ENCODE results near the gene PDIA5.
A peak's percentile ranks its signal among the peaks of the same experiment; 100 is the strongest.

Gene PDIA5

GRCh38 chr3:123066896-123067688 is at the start of gene PDIA5:
Gene PDIA5, plus strand, starts transcription at chr3:123067025. Its CDS starts 140 bp downstream, at chr3:123067165.
- DNase-seq (ENCODE audit: extremely low read depth, low read depth), result peak; percentile 59
- TF ChIP-seq CTCF (IDR thresholded peaks at IDR 0.05; ENCODE audit: low read depth, low read length), result no peak

- TF ChIP-seq CTCF (IDR thresholded peaks at IDR 0.05; ENCODE audit: low read depth, low read length), result no peak
- no peak for DNase-seq (ENCODE audit: extremely low read depth, low read depth)
These were observed 48.1 kb upstream of the PDIA5 start for GRCh38 chr3:123018683-123019082.

- no peak for TF ChIP-seq CTCF (IDR thresholded peaks at IDR 0.05; ENCODE audit: low read depth, low read length)
- no peak for DNase-seq (ENCODE audit: extremely low read depth, low read depth)
These were observed 47.7 kb upstream of the PDIA5 start for GRCh38 chr3:123019161-123019560.

GRCh38 chr3:123019591-123019990 is 47.2 kb upstream of the PDIA5 start:
- TF ChIP-seq CTCF (IDR thresholded peaks at IDR 0.05; ENCODE audit: low read depth, low read length), result no peak

GRCh38 chr3:123020709-123021108 is 46.1 kb upstream of the PDIA5 start:
- no peak for DNase-seq (ENCODE audit: extremely low read depth, low read depth)
- TF ChIP-seq CTCF (IDR thresholded peaks at IDR 0.05; ENCODE audit: low read depth, low read length), result no peak

More at GRCh38 chr3:123019591-123019990, 47.2 kb upstream of the PDIA5 start:
- DNase-seq (ENCODE audit: extremely low read depth, low read depth), result no peak

- no peak for DNase-seq (ENCODE audit: extremely low read depth, low read depth)
- TF ChIP-seq CTCF (IDR thresholded peaks at IDR 0.05; ENCODE audit: low read depth, low read length), result no peak
These were observed 45.4 kb upstream of the PDIA5 start for GRCh38 chr3:123021388-123021787.

- DNase-seq (ENCODE audit: extremely low read depth, low read depth), result no peak
- no peak for TF ChIP-seq CTCF (IDR thresholded peaks at IDR 0.05; ENCODE audit: low read depth, low read length)
These were observed 44.8 kb upstream of the PDIA5 start for GRCh38 chr3:123021996-123022510.
